Fibroblast of the aortic adventitia (primary cell): ENCODE measurements around the gene CDK5RAP2. TPM values are rescaled to one million over a fixed set of nuclear protein-coding genes. Genes with fewer than 3 reads are reported as not detected.
"Not testable (repeated sequence)": the region's sequence is repeated elsewhere in the genome, so short reads cannot be mapped to it uniquely, and the experiment has no call there.

Experiments used
- DNase-seq: peaks from one replicate; pipeline ENCODE4 v3.0.0-alpha.2; 2010; ENCODE audit warnings: low read depth
- H3K4me3 ChIP-seq: 2 replicates; pipeline ENCODE4 v1.5.1; 2011; ENCODE audit warnings: low read depth, mild to moderate bottlenecking, control low read depth, low read length, moderate library complexity
- total RNA-seq: library from RNA; depleted of rRNA; stranded (reverse); fragments of >200 nt; gene quantifications from 2 replicates; pipeline ENCODE4 v1.2.3, GENCODE V29; 2012; ENCODE audit warnings: low replicate concordance
- TF ChIP-seq, protein P1 (sequence below): IDR thresholded peaks from 2 replicates; pipeline ENCODE4 v1.5.1; 2011; ENCODE audit warnings: mild to moderate bottlenecking, low read length, control low read depth, inconsistent platforms; ENCODE audit not compliant: insufficient read depth

CDK5RAP2 gene
- total RNA-seq, 1 donor, result 36.8 TPM

DNA sequence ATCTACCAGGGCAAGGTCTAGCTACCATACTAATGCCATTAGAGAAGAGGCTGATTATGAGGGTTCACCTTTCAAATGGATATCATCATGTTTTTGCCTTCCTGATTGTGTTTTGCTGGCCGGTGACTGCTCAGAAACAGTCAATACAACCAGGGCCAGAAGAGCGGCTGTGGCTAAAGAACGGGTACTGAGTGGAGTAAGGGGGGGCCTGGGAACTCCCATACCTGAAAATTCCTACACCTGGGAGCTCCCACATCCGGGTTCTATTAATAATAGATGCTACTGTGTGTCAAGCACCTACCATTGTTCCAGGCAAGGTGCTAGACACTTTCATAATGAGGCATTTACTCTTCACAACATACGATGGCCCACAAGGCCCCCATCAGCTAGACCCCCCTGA is 79.2 kb downstream of the CDK5RAP2 start:
- H3K4me3 ChIP-seq, result no peak overlapping the region
- TF ChIP-seq, protein P1, sequence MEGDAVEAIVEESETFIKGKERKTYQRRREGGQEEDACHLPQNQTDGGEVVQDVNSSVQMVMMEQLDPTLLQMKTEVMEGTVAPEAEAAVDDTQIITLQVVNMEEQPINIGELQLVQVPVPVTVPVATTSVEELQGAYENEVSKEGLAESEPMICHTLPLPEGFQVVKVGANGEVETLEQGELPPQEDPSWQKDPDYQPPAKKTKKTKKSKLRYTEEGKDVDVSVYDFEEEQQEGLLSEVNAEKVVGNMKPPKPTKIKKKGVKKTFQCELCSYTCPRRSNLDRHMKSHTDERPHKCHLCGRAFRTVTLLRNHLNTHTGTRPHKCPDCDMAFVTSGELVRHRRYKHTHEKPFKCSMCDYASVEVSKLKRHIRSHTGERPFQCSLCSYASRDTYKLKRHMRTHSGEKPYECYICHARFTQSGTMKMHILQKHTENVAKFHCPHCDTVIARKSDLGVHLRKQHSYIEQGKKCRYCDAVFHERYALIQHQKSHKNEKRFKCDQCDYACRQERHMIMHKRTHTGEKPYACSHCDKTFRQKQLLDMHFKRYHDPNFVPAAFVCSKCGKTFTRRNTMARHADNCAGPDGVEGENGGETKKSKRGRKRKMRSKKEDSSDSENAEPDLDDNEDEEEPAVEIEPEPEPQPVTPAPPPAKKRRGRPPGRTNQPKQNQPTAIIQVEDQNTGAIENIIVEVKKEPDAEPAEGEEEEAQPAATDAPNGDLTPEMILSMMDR, result no peak
- no peak for DNase-seq

DNA sequence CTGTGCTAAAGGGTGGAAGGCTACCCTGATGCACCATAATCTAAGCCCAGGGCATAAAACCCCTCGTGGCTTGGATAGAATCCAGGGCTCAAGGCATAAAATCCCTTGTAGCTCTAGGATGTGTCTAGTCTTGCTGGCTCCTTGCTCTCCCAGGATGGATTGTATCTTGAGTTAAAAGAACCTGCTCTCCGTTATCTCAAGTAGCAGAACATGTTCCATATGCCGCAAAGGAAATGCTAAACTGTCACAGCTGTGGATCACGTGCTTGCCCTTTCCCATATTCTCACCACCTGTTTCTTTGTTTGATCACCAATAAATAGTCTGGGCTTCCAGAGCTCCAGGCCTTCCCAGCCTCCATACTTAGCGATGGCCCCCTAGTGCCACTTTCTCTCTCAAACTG is 82.1 kb downstream of the CDK5RAP2 start:
- not testable (repeated sequence) for H3K4me3 ChIP-seq, DNase-seq

GRCh38 chr9:120496438-120496837 is 83.5 kb downstream of the CDK5RAP2 start:
- DNase-seq, H3K4me3 ChIP-seq: not testable (repeated sequence)

- H3K4me3 ChIP-seq, result no peak overlapping the region
- DNase-seq, result no peak
- TF ChIP-seq, protein P1, result no peak
Measured at GRCh38 chr9:120490888-120491595, 88.9 kb downstream of the CDK5RAP2 start.

GRCh38 chr9:120486835-120487234 is 93.1 kb downstream of the CDK5RAP2 start:
- TF ChIP-seq, protein P1, result no peak
- no peak for DNase-seq

GRCh38 chr9:120486347-120486746 is 93.6 kb downstream of the CDK5RAP2 start:
- no peak for DNase-seq
- H3K4me3 ChIP-seq, result no peak overlapping the region
- TF ChIP-seq, protein P1, result no peak

More at GRCh38 chr9:120486835-120487234, 93.1 kb downstream of the CDK5RAP2 start:
- H3K4me3 ChIP-seq, result no peak overlapping the region

GRCh38 chr9:120485788-120486187 is 94.2 kb downstream of the CDK5RAP2 start:
- H3K4me3 ChIP-seq, result no peak overlapping the region
- DNase-seq, result no peak
- TF ChIP-seq, protein P1, result no peak

GRCh38 chr9:120484162-120484561 is 95.8 kb downstream of the CDK5RAP2 start:
- TF ChIP-seq, protein P1, result no peak
- no peak for DNase-seq
- no peak overlapping the region for H3K4me3 ChIP-seq
